Measurements from ENCODE around the gene DIPK1C.

Gene DIPK1C

GRCh38 chr18:74418023-74418422, 39.1 kb downstream of the DIPK1C start:
- no peak for DNase-seq (ENCODE audit: low spot score)

GRCh38 chr18:74416124-74416523, 41.0 kb downstream of the DIPK1C start:
- DNase-seq (ENCODE audit: low spot score), result no peak

- DNase-seq (ENCODE audit: low spot score), result no peak
Observed at GRCh38 chr18:74414953-74415515, 42.1 kb downstream of the DIPK1C start.

- no peak for DNase-seq (ENCODE audit: low spot score)
Observed at GRCh38 chr18:74413836-74414235, 43.3 kb downstream of the DIPK1C start.

GRCh38 chr18:74412116-74412880, 44.8 kb downstream of the DIPK1C start:
- DNase-seq (ENCODE audit: low spot score), result no peak

GRCh38 chr18:74411475-74411874, 45.6 kb downstream of the DIPK1C start:
- no peak for DNase-seq (ENCODE audit: low spot score)

- DNase-seq (ENCODE audit: low spot score), result no peak
Observed at GRCh38 chr18:74410441-74410992, 46.6 kb downstream of the DIPK1C start.

GRCh38 chr18:74407888-74408287, 49.2 kb downstream of the DIPK1C start:
- no peak for DNase-seq (ENCODE audit: low spot score)

- no peak for DNase-seq (ENCODE audit: low spot score)
Observed at GRCh38 chr18:74402806-74403433, 54.2 kb downstream of the DIPK1C start.

- DNase-seq (ENCODE audit: low spot score), result no peak
Observed at GRCh38 chr18:74400813-74401212, 56.3 kb downstream of the DIPK1C start.

GRCh38 chr18:74399091-74399887, 57.8 kb downstream of the DIPK1C start:
- DNase-seq (ENCODE audit: low spot score), result no peak

- DNase-seq (ENCODE audit: low spot score), result no peak
Observed at GRCh38 chr18:74397572-74397971, 59.5 kb downstream of the DIPK1C start.

GRCh38 chr18:74396171-74397169, 60.6 kb downstream of the DIPK1C start:
- no peak for DNase-seq (ENCODE audit: low spot score)

GRCh38 chr18:74395648-74396154, 61.4 kb downstream of the DIPK1C start:
- DNase-seq (ENCODE audit: low spot score), result no peak

- no peak for DNase-seq (ENCODE audit: low spot score)
Observed at GRCh38 chr18:74395006-74395405, 62.1 kb downstream of the DIPK1C start.

GRCh38 chr18:74392323-74392722, 64.8 kb downstream of the DIPK1C start:
- DNase-seq (ENCODE audit: low spot score), result no peak

- DNase-seq (ENCODE audit: low spot score), result no peak
Observed at GRCh38 chr18:74390900-74391299, 66.2 kb downstream of the DIPK1C start.

GRCh38 chr18:74389991-74390390, 67.1 kb downstream of the DIPK1C start:
- no peak for DNase-seq (ENCODE audit: low spot score)

- DNase-seq (ENCODE audit: low spot score), result no peak
Observed at GRCh38 chr18:74389171-74389927, 67.8 kb downstream of the DIPK1C start.

GRCh38 chr18:74388227-74388626, 68.9 kb downstream of the DIPK1C start:
- no peak for DNase-seq (ENCODE audit: low spot score)
